GM18526 (cell line): ENCODE results near the gene PAXIP1.
A peak's percentile ranks its signal among the peaks of the same experiment; 100 is the strongest.

Experiments used
- POLR2A ChIP-seq: IDR thresholded peaks from 3 replicates; pipeline ENCODE4 v1.6.1; 2011; ENCODE audit not compliant: insufficient read length; ENCODE audit errors: extremely low read depth

The PAXIP1 gene, protein sequence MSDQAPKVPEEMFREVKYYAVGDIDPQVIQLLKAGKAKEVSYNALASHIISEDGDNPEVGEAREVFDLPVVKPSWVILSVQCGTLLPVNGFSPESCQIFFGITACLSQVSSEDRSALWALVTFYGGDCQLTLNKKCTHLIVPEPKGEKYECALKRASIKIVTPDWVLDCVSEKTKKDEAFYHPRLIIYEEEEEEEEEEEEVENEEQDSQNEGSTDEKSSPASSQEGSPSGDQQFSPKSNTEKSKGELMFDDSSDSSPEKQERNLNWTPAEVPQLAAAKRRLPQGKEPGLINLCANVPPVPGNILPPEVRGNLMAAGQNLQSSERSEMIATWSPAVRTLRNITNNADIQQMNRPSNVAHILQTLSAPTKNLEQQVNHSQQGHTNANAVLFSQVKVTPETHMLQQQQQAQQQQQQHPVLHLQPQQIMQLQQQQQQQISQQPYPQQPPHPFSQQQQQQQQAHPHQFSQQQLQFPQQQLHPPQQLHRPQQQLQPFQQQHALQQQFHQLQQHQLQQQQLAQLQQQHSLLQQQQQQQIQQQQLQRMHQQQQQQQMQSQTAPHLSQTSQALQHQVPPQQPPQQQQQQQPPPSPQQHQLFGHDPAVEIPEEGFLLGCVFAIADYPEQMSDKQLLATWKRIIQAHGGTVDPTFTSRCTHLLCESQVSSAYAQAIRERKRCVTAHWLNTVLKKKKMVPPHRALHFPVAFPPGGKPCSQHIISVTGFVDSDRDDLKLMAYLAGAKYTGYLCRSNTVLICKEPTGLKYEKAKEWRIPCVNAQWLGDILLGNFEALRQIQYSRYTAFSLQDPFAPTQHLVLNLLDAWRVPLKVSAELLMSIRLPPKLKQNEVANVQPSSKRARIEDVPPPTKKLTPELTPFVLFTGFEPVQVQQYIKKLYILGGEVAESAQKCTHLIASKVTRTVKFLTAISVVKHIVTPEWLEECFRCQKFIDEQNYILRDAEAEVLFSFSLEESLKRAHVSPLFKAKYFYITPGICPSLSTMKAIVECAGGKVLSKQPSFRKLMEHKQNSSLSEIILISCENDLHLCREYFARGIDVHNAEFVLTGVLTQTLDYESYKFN

DNA sequence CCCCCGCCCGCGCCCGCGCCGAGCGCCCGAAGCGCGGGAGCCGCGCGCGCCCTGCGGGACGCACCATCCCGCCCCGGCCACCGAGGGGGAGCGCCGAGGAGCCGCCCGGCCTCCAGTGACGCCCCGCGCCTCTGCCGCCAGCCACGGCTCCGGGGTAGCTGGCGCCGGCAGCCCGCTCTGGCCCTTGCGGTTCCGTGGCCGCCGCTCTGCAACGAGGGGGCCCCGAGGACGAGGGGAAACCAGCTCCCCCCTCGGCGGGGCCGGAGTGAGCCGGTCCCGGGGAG, at the start of gene PAXIP1:
PAXIP1 (minus strand) TSS at position 33 of the 284 bp plus-strand sequence. CDS start 195 bp downstream, outside the sequence.
- TF ChIP-seq POLR2A = no peak

DNA sequence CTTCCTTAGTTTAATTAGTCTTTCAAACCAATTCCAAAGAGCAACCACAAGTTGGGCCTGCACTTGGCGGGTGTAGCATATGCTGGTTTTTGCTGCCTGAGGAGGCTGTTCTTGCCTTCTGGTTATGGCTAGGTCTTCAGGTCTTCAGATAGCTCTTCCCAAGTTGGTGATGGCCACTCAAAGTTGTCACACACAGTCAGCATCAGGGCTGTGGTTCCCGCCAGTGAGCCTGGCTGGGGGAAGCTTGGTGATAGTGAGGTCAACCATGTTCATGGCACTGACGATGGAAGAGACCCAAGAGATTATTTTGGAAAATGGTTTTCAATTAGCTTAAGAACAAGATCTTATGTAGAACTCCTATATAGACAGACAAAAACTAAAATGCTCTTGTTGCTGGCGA, 48.4 kb upstream of the PAXIP1 start:
- TF ChIP-seq POLR2A = no peak

DNA sequence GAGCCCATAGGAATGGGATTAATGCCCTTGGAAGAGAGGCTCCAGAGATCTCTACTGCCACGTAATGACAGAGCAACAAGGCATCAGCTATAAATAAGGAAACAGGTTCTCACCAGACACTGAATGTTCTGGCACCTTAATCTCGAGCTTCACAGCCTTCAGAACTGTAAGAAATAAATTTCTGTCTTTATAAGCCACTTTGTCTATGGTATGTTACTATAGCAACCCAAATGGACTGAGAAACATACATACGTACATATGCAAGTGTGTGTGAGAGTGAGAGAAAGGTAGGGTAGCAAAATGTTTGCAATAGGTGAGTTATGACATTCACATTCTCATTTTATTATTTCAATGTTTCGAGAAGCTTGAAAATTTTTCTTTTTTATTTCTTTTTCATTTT, 45.1 kb upstream of the PAXIP1 start:
- TF ChIP-seq POLR2A = no peak

DNA sequence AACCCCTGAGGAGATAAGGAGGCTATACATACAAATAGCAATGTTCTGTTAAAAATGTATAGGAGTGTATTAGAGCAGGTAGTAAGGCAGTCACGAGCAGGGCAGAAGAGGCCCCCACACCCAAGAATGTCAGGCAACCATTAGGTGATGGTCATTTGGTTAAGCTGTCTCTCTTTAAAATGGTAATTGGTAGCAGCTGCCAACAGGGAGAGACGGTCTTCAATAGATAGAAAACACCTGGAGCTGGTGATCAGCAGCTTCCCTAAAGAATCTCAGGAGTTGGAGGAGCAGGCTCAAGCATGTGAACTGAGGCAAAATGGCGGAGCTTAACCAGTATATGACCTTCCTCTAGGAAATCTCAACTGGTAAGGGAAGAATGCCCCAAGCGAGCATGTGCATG, 40.8 kb upstream of the PAXIP1 start:
- no peak for TF ChIP-seq POLR2A

DNA sequence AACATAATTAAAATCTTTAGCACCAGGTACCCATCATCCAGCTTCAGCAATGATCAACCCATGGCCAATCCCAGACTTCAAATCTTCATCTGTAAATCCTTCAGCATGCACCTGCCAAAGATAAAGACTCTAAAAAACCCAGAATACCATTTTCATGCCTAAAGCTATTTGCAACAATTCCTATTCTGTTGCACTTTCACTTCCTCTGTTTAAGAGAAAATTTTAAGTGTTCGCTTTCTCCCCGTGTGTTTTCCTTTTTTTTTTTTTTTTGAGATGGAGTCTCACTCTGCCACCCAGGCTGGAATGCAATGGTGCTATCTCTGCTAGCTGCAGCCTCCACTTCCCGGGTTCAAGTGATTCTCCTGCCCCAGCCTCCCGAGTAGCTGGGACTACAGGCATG, 35.4 kb upstream of the PAXIP1 start:
- TF ChIP-seq POLR2A = no peak

DNA sequence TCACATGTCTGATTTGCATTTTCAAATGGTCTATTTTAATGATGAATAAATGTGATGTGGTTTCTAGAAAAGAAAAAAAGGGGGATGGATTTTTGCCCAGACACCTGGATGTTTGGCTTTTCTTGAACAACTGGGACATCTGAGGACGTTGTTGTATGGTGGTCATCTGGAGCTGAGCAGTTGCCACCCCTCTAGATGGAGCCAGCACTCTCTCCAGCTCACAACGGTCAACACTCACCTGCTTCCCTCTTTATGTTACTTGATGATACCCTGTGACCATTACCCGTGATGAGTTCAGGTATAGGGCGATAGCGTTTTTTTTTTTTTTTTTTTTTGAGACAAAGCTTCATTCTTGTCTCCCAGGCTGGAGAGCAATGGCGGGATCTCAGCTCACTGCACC, 30.1 kb upstream of the PAXIP1 start:
- TF ChIP-seq POLR2A = no peak

DNA sequence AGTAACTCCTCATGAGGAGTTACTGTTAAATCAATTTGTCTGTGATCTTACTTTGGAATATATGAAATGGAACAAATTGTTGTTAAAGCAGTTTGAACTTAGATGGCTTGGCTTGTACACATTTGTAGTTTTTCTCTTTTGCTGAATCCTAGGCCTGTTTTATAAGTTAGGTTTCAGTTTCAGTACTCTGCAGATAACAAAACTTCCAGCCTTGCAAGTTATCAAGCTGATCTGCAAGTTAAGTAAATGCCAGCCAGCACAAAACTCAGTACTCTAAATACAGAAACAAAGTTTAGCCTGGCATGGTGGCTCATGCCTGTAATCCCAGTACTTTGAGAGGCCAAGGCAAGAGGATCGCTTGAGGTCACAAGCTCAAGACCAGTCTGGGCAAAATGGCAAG, 25.0 kb upstream of the PAXIP1 start:
- TF ChIP-seq POLR2A = no peak

DNA sequence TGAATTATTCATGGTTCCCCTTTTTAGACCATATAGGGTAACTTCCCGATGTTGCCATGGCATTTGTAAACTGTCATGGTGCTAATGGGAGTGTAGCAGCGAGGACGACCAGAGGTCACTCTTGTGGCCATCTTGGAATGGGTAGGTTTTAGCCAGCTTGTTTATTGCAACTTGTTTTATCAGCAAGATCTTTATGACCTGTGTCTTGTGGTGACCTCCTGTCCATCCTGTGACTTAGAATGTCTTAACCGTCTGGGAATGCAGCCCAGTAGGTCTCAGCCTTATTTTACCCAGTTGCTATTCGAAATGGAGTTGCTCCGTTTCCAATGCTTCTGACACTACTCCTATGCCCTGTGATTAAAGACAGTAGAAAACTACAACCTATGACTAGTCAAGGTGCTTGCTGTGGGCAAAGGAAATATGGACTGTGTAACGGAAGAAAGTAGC, 18.8 kb upstream of the PAXIP1 start:
- TF ChIP-seq POLR2A = no peak

DNA sequence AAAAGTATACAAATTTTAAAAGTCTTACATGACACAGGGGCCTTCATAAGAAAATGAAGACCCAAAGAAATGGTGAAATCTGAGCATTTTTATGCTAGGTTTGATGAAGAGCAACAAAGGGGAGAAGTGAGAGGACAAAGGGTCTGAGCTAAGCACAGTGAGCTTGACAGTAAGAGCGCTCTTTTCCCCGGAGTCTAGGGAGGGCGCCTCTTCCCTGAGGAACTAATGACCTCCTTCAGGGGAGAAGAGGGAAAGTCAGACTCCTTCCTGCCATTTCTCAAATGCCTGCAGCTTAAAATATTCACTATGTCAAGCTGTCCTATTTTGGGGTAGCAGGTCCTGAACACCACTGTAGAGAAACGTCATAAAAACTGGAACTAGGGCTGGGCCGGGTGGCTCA, 18.1 kb upstream of the PAXIP1 start:
- no peak for TF ChIP-seq POLR2A

DNA sequence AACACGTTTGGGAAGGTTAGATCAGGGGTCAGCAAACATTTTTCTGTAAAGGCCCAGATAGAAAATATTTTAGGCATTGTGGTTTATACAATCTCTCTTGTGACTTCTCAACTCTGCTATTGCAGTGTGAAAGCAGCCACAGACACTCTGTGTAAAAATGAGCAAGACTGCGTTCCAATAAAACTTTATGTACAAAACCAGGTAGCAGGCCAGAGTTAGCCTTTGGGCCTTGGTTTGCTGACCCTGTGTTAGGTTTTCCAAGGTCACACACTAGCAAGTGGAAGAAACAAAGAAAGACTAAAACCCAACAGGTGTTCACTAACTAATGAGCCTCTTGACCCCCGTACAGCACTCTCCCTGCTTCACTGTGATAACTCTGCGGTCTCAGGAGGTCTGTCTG, 14.9 kb upstream of the PAXIP1 start:
- no peak for TF ChIP-seq POLR2A

DNA sequence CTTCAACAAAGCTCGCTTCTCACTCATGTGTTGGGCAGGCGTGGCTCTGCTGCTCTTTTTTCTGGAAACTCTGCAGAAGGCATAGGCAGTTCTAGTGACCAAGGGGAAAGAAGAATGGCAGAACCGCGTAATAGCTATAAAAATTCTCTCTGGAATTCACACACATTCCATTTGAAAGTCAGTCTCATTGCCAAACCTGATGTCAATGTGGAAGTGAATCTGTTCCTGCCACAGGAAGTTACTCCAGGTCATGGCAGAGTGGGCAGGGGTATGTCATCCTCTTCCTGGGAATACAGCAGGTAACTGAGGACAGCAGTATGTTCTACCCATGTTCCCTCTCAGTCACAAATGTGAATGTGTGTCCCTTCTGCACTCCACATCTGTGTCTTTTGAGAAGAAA, 8.2 kb upstream of the PAXIP1 start:
- TF ChIP-seq POLR2A = no peak

DNA sequence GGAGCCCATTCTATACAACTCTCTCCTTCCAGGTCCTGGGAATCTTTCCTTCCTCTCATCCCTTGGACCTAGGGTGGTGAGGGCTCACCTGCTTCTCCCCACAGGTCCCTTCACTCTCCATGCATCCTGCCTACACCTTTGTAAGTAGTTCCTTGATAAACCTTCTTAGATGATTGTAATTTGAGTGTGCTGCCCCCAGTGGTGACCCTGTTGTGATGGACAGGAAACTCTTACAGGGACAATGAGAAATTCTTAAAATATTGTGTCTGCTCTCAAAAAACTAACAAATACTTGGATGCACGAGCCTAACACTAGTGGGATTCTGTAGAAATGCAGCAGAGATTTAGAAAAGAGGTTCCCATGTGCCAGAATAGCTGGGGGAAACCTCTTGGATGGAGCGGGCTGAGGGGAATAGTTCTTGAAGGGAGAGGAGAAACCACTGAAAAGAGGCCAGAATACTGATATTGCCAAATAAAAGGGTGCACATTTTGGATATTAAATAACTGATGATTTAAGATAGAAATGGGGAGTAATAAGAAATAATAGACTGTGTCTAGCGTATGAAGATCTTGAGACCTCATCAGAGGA, 6.7 kb upstream of the PAXIP1 start:
- no peak for TF ChIP-seq POLR2A

DNA sequence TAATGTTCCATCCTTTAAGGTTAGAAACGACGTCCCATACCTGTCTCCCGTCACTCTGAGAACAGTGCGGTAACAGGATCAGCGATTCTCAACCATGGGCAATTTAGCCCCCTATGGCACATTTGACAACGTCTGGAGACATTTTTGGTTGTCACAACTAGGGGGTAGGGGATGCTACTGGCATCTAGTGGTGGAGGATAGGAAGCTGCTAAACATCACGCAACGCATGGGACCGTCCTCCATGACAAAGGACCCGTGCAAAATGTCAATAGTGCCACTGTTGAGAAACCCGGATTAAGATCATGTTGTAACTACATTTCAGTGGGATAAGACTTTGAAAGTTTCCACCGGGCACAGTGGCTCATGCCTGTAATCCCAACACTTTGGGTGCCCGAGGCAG, 5.0 kb upstream of the PAXIP1 start:
- no peak for TF ChIP-seq POLR2A

DNA sequence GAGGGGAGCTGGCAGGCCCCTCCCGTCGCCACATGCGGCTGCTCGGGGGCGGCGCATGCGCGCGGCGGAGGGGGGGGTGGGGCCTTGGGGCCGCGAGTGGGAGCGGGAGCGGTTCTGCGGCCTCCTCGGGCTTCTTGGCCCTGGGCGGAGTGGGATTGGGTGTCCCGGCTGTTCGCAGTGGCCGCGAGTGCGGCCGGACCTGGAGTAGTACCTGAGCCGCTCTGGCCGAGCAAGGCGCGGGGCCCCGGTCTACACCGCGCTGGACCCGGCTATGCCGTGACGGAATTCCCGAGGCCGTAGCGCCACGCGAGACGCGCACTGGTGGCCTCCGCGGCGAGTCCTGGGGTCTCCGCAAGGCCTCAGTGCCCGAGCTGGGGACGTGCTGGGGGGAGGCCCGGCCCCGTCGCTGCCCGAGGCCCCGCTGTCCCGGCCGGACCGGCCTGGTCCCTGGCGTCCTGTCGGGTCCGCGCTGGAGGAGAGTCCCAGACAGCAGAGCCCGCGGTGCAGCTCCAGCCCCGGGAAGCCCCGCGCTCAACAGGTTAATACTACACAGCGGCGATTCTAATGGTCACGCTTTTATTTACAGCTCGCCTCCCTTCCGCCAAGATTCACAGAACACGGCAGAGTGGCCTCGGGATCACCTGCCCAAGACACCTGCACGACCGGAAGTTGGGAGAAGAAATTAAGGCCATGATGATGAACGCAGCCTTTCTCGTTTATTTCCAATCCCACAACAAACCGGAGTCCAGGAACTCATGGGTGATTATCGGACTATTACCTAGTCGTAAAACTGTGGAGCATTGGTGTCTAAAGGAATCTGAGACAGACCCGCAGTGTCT, 671 bp upstream of the PAXIP1 start:
- peak; percentile 67 for TF ChIP-seq POLR2A
